Umbilical cord (tissue), 2 donors: ENCODE measurements around the gene KCNS1. TPM values are rescaled to one million over a fixed set of nuclear protein-coding genes. Genes with fewer than 3 reads are reported as not detected.

Experiments
- DNase-seq: peaks from one replicate; pipeline ENCODE4 v3.0.0-alpha.2; 2015; ENCODE audit warnings: low spot score
- total RNA-seq: library from RNA; depleted of rRNA; stranded (reverse); fragments of >200 nt; gene quantifications from one replicate; pipeline ENCODE4 v1.2.3, GENCODE V29; 2014; ENCODE audit warnings: low replicate concordance; ENCODE audit not compliant: insufficient read depth

The KCNS1 gene
- total RNA-seq, 1 donor from 2014 or later, result 2.4 TPM

- no peak for DNase-seq
These were observed 9.4 kb upstream of the KCNS1 start for GRCh38 chr20:45110301-45110700.

DNA sequence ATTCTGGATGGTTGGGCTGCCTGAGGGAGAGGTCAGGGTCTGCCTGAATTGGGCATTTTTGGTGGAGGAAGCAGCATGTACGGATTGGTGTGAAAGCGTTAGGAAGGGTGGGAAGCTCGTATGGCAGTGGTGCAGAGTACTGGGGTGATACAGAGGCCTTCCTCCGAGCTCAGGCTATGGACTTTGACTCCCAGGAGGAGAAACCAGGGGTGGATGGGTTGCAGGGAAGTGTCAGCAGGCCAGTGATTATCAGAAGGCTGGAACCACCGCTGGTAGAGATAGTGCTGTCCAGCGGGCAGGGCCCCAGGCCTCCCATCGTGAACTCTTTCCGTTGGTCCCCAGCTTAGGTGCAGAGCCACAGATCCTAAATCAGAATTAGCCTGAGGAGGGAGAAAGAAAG lies 8.7 kb upstream of the KCNS1 start:
- DNase-seq, result no peak

GRCh38 chr20:45105317-45105716 lies 4.4 kb upstream of the KCNS1 start:
- no peak for DNase-seq

GRCh38 chr20:45104786-45105185 lies 3.9 kb upstream of the KCNS1 start:
- no peak for DNase-seq

DNA sequence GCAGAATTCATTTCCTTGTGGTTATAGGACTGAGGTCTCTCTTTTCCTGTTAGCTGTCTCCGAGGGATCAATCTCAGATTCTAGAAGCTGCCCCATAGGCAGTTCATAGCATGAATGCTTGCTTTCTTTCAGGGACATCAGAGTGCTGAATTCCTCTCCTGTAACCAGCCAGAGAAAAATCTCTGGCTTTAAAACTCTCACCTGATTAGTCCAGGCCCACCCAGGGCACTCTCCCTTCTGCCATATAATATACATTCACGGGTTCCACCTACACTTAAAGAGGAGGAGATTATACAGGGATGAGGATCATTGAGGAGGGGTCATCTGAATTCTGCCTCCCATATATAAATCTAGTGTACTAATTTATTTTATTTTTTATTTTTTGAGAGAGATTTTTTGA lies 2.1 kb upstream of the KCNS1 start:
- DNase-seq, result no peak

- no peak for DNase-seq
These were observed 465 bp upstream of the KCNS1 start for GRCh38 chr20:45101333-45101850.

DNA sequence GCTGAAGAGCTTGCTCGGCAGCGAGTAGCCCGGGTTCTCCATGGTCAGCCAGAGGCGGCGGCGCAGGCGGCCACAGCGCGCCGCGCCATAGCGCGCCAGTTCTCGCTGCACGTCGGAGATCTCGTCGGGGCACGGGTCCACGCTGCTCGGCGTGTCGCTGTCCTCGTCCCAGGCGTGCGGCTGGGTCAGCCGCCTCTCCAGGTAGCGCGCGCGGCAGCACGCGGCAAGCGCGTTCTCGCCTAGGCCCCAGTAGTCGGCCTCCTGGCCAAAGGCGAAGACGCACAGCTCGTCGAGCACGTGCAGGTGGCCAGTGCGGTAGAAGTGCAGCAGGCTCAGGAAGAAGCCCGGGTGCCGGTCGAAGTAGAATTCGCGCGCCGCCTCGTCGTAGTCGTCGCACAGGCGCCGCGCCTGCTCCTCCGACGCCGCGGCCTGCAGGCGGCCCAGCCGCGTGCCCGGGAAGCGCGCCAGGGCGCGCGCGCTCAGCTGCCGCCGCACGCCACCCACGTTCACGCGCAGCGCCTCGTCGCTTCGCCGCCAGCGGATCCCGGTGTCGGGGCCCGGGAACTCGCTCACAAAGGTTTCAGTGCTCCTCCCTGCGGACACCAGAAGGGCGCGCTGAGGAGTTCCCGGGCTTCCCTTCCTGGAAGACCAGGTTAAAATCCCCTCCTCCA lies 2.7 kb downstream of the KCNS1 start:
- no peak for DNase-seq

DNA sequence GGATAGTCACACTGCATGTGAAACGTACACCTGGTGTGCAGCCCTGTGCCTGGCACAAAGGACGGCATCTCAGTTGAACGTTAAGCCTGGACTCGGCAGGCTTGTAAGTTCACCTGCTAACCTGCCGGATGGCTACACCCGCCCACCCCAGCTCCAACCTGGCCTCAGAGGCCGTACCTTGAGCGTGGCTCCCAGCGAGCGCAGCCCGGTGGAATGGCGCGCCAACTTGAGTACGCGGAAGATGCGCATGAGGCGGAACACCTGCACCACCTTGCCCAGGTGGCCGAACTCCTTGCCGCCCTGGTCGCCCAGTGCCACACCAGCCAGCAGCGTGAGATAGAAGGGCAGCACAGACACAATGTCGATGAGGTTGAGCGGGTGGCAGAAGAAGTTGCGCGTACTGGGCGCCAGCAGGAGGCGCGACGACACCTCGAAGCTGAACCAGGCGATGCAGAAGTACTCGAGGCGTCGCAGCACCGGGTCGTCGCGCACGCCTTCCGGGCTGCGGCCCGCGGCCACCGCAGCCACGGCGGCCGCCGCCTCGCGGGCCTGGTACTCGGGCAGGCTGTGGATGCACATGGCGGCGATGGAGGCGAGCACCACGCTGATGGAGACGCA lies 3.3 kb downstream of the KCNS1 start:
- peak; percentile 22 for DNase-seq

GRCh38 chr20:45096781-45097180 lies 4.1 kb downstream of the KCNS1 start:
- no peak for DNase-seq

GRCh38 chr20:45095805-45096238 lies 5.1 kb downstream of the KCNS1 start:
- peak; percentile 41 for DNase-seq

DNA sequence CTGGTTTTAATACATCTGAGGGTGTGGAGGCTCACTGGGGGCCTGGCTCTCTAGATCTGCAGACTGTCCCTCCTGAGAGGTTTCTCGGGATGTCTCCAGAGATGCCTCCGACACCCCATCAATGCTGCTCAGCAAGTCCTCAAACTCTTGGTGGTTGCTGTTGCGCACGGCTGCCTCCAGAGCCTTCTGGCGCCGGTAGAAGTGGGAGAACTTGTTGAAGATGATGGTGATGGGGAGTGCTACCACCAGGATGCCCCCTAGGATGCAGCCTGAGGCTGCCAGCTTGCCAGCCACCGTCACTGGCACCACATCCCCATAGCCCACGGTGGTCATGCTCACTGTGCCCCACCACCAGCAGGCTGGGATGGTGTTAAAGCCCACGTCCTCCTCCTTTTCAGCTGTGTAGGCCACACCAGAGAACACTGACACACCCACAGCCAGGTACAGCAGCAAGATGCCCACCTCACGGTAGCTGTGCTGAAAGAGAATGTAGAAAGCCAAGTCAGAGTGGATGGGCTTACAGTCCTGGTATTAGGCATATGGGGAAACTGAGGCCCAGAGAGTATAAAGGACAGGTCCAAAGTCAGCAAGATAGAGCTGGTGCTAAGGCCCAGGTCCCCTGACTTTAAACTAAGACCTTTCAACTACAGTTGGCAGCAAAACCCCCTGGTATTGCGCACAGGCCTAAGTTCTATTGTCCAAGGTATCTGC lies 5.9 kb downstream of the KCNS1 start:
- DNase-seq, result no peak

- no peak for DNase-seq
These were observed 6.7 kb downstream of the KCNS1 start for GRCh38 chr20:45094201-45094600.

GRCh38 chr20:45092898-45093297 lies 8.0 kb downstream of the KCNS1 start:
- no peak for DNase-seq

DNA sequence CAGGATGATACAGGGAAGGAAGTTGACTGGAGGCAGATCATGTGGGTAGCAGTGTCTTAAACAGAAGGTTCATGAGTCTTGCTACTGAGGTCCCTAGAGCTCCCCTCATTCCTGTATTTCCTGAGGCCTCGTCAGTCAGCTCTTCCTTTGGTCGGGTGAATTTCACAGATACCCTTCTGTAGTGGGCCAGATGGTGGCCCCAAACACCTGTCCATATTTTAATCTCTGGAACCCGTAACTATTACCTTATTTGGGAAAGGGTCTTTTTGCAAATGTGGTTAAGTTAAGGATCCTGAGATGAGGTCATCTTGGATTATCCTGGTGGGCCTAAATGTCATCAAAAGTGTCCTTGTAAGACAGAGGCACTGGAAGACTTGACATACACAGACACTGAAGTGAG lies 9.6 kb downstream of the KCNS1 start:
- DNase-seq, result no peak

- no peak for DNase-seq
These were observed 10.4 kb downstream of the KCNS1 start for GRCh38 chr20:45090481-45090880.

DNA sequence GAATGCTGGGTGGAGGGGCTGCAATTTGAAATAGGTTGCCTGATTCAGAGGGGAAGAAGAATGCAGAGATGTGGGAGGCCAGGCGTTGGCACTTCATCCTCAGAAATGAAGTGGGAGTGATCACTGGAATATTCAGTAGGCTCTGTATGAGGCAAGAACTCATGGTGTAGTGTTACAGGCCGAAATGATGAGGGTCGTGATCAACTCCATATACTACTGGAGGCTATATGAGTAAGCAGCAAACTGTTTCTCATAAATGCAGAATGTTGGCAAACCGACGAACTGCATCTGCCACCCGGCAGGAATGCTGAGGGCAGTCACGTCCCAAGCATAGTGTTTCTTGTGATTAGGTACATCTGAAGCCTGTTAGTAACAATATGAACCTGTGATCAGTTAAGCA lies 12.7 kb downstream of the KCNS1 start:
- DNase-seq, result peak; percentile 23

- no peak for DNase-seq
These were observed 13.1 kb downstream of the KCNS1 start for GRCh38 chr20:45087814-45088213.

- DNase-seq, result no peak
These were observed 13.7 kb downstream of the KCNS1 start for GRCh38 chr20:45087097-45087790.

DNA sequence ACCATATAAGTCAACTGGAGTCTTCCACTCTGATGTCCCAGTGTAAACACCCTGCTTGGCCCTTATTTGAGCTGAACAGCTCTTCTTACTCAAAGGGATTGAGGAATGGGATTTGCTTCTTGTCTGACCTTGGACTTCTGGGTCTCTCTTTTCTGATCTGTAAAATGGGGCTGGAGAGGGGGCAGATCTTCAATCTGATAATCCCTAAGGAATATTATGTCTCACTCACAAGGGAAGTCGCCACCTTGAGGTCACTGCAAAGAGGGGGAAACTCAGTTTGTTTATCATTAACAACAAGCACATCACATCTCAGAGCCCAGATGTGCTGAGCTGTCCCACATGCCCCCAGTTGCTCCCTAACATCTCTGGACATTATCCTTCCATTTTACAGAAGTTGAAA lies 15.1 kb downstream of the KCNS1 start:
- no peak for DNase-seq

DNA sequence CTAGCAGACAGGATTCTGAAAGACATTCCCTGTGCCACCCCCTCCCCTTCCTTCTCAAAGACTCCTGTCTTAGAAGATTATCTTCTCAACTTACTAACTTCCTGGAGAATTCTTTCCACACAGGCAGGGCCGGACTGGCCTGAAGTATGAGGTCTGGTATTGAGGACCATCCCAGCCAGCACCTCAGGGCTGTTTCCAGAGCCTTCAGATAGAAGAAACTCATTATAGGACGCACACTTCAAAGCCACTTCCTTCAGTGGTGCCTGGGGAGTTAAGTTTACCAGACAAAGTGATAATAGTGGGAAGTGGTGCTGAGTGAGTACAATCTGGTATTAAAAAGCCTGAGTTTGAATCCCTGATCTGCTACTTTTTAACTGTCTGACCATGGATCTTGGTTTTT lies 15.6 kb downstream of the KCNS1 start:
- DNase-seq, result no peak

GRCh38 chr20:45083127-45083526 lies 17.8 kb downstream of the KCNS1 start:
- DNase-seq, result no peak

DNA sequence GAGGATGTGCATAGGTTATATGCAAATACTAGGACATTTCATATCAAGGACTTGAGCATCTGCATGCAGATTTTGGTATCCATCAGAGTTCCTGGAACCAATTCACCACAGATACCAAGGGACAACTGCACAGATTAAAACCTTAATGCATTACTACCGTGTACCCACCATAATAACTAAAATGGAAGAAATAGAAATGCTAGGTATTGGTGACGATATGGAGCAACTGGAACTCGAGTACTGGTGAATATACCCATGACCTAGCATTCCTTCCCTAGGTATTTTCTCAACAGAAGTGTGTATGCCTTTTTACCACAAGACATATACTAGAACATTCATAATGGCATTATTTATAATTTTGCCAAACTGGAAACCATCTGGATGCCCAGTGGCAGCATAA lies 18.5 kb downstream of the KCNS1 start:
- DNase-seq, result no peak
